Left cardiac atrium (tissue), 4 donors: ENCODE results near the gene PPP1R13L. TPM values are rescaled to one million over a fixed set of nuclear protein-coding genes. Genes with fewer than 3 reads are reported as not detected.
A peak's percentile ranks its signal among the peaks of the same experiment; 100 is the strongest.

Experiments used
- ATAC-seq, 2 donors: fragments of 200-7000 bp; cut with Tn5 transposase; one replicate each; pipeline ENCODE4 v1.9.1; 2020; ENCODE audit warnings: mild to moderate bottlenecking in 2 of 2, moderate library complexity in 2 of 2
- DNase-seq: peaks from one replicate; pipeline ENCODE4 v3.0.0-alpha.2; 2020
- intact Hi-C, 2 donors: fragments of 100-400 bp; cut with DNase I; formaldehyde crosslinking; loops; one replicate each; pipeline versions ENCODE4 v1.14.1 to v1.15.1; 2022 to 2023
- total RNA-seq, 2 donors: library from RNA; stranded (reverse); fragmentation: NEBNext Ultra II Directional; extraction: Animal tissue kit (Norgen Biotek cat#: 25700); gene quantifications; one replicate each; pipeline ENCODE4 v1.2.1, GENCODE V29; 2021
- donor health status: DM: no; HTN: yes; CAD: no.
- donor health status: DM: no; HTN: yes; CAD: no; lungs with severe emphysema.
- donor health status: DM: yes; HTN: yes; CAD: no.
- donor health status: Dilated cardiomyopathy.

PPP1R13L gene
- total RNA-seq, 2 donors from 2014 or later = 123 to 143 TPM

DNA sequence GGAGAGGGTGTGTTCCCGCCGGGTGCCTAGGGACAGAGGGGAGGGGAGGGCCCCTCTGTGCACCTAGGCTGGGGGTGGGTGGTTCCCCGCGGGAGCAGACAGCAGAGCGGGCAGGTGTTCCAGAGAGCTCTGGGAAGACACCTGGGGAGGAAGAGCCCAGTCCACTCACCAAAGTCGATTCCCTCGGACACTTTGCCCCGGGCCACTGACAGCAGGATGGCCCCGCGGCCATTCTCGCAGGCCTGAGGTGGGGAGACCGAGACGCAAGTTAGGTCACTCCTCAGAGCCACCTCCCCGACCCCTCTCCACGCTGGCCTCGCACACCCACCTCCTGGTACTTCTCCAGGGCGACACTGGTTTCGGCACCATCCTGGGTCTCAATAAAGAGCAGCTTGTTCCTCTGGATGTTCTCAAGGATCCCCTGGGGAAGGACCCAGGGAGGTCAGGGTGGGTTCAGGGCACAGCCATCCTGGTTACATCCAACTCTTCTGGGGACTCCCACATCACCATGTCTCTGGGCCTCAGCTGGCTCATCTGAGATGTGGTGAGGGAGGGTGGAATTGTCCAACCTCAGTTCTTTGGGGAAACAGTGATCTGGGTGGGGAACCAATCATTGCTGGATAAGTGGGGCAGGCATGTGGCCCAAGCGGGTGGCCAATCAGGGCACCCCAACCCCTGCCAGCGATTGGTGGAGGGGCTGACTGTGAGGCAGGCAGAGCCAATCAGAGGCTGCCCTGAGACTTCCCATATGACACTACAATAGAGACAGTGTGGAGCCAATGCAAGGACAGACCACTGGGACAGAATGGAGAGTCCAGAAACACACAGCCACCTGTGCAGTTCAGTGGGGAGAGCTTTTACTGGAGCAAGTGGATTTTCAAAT lies 51.7 kb downstream of the PPP1R13L start:
- ATAC-seq (no peak), DNase-seq (no peak)
- intact Hi-C loops = no loop called here

DNA sequence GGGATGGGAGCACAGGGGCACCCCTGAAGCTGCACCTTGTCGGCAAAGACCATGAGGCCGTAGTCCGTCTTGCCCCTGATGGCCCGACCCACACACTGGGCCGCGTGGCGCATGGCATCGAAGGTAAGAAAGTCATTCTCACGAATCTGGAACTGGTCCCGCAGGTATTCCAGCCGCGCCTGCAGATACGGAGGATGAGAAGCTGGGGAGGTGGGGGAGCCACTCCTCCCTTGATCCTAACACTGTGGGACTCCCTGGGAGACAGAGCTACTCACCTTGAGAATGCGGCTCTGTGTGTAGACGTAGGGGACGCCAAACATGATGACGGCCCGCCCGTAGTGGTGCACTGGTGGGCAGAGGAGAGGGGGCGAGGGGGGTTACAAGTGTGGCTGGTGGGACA lies 52.4 kb downstream of the PPP1R13L start:
- intact Hi-C loops = no loop called here
- ATAC-seq = no peak

DNA sequence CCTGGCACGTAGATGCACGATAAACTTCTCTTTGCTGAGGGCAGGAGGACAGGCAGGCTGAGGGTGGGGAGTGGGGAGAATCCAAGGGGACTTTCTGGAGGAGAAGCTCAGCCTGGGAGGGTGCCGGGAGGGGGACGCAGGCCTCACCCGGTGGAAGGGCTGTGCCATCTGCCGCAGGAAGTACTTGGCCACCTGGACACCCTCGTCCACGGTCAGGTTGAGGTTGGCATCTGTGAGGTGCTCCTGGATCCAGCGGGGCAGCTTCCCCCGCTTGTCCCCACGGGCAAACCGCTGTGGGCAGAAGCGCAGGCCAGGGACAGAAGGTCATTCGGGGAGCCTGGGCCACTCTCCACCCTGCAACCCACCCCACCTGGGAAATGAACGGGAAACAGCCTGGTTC lies 52.8 kb downstream of the PPP1R13L start:
- intact Hi-C loops = no loop called here
- DNase-seq (no peak), ATAC-seq (no peak)

More for the DNA sequence above, 52.4 kb downstream of the PPP1R13L start:
- DNase-seq = no peak

DNA sequence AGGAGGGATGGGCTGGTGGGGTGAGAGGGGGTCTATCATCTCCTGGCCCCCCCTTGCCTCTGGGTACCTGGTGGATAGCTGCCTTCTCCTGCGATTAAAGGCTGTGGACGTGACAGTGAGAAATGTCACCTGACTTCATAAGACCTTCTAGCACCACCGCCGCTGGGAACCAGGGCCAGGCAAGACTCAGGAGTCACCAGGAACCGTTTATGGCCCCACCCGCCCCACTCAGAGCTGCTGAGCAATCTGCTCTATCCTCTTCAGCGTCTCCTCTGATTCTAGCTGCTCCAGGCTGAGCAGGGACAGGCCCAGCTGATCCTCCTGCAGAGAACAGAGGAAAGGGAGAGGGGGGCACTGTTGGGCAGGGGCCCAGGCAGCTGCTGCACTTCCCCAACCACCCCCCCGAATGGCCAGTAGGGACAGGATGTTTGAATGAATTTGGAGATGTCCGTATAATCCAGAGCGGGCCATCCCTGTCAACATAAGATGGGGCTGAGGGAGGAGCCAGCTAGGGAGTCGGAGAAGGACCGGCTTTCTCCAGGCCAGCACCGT lies 53.4 kb downstream of the PPP1R13L start:
- intact Hi-C loops = no loop called here
- no peak for ATAC-seq
- DNase-seq = no peak

DNA sequence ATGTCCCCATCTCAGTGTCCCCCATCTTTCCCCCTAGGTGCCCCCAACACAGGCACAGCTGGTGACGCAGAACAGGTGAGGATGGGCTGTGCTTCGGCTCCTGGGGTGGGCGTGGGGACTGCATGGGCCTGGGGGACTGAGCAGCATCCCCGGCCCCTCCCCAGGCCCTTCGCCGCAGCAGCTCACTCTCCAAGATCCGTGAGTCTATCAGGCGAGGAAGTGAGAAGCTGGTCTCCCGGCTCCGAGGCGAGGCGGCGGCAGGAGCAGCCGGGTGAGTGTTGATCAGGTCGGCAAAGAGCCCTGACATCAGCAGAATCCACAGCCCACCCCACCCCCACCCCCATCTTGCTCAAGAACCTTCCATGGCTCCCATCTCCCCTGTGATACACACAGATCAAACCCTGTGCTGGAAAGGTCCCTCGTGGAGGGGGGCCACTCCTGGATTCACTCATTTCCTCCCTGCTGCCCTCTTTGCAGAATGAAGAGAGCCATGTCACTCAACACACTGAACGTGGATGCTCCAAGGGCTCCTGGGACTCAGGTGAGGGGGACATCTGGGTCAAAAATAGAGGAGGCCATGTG lies 54.3 kb downstream of the PPP1R13L start:
- ATAC-seq = no peak
- DNase-seq = no peak
- intact Hi-C loops = no loop called here

DNA sequence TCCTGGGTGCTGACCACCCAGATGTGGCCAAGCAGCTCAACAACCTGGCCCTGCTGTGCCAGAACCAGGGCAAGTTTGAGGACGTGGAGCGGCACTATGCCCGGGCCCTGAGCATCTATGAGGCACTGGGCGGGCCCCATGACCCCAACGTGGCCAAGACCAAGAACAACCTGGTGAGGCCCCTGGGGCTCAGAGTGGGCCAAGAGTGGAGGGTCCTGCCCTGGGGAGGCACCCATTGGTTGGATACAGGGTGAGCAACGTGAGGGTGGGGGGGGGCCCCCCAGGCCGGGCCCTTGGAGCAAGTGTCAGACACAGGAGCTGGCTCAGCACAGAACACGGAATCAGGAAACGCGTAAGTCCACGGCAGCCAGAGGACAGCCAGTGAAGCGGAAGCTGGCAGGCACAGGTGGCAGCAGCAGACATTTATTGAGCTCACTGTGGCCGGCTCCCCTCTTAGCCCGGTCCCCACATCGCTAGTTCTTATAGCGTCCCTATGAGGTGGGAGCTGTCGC lies 55.4 kb downstream of the PPP1R13L start:
- intact Hi-C loops = no loop called here

DNA sequence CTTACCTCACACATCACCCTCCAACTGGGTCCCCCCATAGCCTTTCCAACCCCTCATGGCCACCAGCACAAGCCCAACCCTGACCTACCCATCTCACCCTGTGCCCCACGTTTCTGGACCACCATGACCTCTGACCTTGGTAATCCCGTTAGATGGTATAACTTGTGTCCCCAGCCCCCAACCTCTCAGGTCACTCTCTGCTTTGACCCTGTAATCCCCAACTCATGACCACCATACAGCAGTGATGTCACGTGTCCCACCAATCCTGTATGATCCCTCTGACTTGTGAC lies 55.8 kb downstream of the PPP1R13L start:
- no peak for DNase-seq
- ATAC-seq = no peak
- intact Hi-C loops = no loop called here

More for the DNA sequence above, 55.4 kb downstream of the PPP1R13L start:
- no peak for ATAC-seq
- no peak for DNase-seq

DNA sequence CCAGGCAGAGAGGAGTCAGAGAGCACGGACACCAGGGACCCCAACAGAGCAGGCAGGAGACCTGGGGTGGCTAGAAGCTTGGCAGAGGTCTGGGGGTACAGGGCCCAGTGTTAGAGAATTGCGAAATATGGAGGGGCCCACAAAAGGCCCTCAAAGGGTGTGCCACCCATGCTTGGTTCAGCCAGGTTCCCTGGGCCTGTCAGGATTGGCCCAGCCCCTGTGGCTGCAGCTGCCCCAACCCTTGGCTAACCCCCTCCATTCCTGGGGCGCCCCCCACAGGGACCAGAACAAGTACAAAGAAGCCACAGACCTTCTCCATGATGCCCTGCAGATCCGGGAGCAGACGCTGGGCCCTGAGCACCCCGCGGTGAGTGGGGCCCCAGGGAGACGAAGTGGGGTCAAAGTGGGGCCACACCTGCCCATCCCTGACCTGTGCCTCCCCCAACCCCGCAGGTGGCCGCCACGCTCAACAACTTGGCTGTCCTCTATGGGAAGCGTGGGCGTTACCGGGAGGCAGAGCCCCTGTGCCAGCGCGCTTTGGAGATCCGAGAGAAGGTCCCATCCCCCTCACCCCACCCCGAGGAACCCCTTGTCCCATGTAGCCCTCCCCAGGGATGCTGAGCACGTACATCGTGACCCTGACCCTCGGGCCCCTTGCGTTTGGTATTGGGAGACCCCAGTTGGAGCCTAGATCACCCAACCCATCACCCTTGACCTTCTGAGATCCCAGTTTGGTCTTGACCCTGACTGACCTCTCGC lies 56.3 kb downstream of the PPP1R13L start:
- no peak for DNase-seq
- no peak for ATAC-seq
- intact Hi-C loops = no loop called here

DNA sequence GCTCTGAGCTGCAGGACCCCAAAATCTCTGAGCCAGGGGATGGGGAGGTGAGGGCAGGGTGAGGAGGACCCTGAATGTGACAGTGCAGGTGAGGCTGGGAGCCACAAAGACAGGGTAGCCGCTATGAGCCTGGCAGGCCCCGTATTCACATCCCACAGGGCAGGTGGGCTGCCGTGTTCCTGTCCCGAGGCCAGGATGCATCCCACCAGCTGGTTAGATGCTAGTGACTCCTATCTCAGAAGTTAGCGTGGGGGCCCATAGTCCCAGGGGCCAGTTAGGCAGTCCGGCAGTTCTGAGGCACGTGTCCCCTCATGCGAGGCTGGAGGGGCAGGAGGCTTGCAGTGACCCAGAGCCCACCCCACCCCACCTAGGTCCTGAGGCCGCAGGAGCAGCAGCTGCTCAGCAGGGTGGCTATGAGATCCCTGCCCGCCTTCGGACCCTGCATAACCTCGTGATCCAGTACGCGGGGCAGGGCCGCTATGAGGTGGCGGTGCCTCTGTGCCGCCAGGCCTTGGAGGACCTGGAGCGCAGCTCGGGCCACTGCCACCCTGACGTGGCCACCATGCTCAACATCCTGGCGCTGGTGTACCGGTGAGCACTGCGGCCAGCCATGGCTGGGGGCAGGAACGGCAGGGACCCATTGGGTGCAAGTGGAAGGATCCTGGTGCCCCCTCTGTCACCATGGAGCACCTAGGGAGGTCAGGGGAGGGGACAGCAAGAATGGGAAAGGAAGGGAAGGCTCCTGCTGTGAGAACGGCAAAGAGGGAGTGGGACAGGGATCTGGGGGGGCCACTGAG lies 57.1 kb downstream of the PPP1R13L start:
- DNase-seq (no peak), ATAC-seq (no peak)
- intact Hi-C loops = no loop called here

DNA sequence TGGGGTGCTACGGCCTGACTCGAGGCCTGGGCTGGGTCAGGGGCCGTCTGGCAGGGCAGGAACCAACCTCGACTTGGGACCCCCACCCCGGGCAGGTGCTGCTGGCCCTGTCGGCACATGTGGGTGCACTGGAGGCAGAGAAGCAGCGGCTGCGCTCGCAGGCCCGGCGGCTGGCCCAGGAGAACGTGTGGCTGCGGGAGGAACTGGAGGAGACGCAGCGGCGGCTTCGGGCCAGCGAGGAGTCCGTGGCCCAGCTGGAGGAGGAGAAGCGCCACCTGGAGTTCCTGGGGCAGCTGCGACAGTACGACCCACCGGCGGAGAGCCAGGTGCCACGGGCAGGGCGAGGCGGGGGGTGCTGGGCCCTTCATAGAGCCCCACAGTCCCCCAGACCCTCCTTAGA lies 58.4 kb downstream of the PPP1R13L start:
- intact Hi-C loops = no loop called here
- DNase-seq = no peak
- ATAC-seq = no peak

DNA sequence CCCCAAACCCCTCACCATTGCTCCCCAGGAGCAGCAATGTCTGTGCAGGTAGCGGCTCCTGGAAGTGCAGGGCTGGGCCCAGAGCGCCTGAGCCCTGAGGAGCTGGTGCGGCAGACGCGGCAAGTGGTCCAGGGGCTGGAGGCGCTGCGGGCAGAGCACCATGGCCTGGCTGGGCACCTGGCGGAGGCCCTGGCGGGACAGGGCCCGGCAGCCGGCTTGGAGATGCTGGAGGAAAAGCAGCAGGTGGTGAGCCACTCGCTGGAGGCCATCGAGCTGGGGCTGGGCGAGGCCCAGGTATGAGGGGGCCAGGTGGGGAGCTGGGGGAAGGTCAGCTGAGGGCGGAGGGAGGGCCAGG lies 59.4 kb downstream of the PPP1R13L start:
- DNase-seq = no peak
- ATAC-seq = no peak
- intact Hi-C loops = no loop called here

DNA sequence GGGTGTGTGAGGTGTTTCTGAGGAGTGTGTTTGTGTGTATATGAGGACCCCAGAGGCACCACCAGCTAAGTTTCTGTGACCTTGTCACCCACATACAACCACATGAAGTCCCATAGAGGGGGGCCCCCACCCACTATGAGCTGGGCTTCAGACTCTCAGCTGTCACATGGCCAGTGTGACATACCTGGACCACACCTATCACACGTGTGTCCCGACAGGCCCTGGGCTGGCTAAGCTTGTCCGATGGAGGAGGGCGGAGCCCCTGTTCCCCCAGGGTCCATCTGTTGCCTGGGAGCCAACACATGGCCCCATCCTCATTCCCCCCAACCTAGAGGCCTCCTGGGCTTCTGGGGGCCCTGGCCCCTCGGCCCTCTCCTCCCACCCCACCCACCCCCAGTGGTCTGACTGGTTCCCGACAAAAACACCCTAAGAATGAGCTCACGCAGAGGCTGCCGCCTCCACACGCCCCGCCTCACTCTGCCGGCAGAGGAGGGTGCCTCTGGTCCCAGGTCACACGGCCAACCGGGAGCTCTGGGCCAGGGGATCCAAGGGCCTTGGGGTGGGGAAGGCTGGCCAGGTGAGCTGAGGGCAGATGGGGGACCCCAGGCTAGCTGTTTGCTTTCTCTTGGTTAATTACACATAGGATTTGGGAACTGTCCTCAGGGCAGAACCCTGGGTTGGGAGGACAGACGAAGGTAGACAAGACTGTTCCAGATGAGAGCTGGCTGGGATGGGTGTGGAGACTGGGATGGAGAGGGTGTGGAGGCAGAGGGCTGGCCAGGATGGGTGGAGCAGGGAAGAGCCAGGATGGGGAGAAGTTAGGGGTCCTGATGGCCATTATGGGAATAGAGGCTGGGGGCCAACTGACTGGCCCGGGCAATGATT lies 60.0 kb downstream of the PPP1R13L start:
- DNase-seq (no peak), ATAC-seq (no peak)
- intact Hi-C loops = no loop called here

DNA sequence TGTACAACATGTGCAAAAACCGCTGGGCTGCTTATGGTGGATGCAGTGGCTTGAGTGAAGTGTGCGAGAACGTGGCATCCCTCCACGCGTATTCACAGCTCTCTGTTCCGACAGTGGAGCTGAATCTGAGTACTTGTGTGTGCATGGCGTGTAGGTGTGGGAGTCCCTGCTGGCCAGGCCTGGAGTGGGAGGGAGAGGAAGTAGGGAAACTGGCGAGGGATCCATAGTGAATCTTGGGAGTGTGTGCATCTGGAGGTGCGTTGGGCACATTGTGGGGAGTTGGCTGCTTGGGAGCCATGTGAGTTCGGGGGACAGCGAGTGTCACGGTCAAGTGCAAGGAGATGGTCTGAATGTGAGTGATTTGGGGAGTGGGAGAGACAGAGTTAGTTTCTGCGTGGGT lies 62.0 kb downstream of the PPP1R13L start:
- ATAC-seq (no peak), DNase-seq (no peak)
- intact Hi-C loops = no loop called here

DNA sequence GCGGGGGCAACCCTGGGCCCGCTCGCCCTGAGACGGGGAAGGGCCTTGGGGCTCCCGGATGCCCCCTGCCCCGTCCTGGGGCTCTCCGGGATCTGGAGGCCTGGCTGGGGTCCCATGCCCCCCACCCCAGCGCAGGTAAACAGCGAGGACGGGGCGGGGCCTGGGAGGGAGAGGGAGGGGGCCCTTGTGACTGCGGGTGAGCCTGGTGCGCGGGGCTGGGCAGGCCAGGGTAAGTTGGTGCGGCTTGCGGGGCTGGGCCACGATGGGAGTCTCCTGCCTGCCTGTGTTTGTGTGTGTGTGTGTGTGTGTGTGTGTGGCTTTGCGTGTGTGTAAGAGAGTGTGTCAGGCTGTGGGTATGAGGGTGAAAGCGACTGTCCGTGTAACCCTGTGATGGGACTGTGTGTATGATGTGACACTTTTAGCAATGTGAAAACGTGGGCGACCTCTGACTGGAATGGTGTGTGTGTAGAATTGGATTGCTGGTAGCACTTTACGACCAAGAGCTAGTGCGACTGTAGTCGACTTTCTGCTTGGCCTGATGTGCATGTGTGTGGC lies 63.9 kb downstream of the PPP1R13L start:
- ATAC-seq (no peak), DNase-seq (no peak)
- intact Hi-C loops = no loop called here

DNA sequence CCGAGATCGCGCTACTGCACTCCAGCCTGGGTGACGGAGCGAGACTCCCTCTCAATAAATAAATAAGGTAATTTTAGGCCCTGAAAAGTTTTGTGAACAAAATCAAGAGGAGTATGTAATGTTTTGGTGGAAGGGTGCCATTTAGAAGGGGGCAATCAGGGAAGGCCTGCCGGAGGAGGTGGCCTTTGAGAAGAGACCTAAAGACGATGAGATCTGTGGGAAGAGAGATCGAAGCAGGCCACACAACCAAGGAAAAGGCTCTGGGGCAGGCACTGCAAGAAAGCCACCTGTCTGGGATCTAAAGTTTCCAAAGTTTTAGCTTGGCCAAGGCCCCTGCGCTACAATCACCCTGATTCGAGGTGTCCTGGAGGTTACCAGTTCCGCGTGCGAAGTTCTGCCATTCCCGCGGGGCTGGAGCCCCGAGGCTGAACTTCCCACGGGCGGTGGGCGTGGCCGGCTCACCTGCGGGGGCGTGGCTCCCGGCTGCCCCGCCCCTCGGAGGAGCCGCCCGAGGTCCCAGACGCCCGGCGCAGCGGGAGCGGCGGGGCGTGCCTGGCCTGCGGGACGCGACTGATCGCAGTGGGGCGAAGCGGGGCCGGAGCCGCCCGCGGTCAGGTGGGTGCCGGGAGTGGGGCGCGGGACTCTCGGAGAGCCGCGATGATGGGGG lies 64.5 kb downstream of the PPP1R13L start, which contains the start of gene KLC3:
Gene KLC3, plus strand, starts transcription at position 519 of the 667 bp plus-strand sequence. CDS start 4,792 bp downstream, outside the sequence.
- no peak for DNase-seq
- peak; percentile 20 to 37 for ATAC-seq
- intact Hi-C loops = no loop called here

DNA sequence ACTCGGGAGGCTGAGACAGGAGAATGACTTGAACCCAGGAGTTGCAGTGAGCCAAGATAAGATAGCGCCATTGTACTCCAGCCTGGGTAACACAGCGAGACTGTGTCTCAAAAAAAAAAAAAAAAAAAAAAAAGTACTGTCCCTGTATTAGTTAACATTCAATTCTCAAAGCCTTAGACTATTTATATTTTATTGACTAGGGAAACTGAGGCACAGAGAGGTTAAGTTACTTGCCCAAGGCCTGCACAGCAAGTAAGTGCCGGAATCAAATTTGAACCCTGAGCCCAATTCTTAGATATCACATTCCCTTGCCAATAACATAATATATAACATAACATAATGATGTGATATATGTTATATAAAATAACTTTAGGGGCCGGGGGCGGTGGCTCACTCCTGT lies 65.2 kb downstream of the PPP1R13L start:
- DNase-seq (no peak), ATAC-seq (no peak)
- intact Hi-C loops = loop anchor here in 1 of 2 donors (5.0 to 10.0 kb wide), 2 partner anchors 47 to 95 kb away; partner anchors contain the start of gene EXOC3L2

DNA sequence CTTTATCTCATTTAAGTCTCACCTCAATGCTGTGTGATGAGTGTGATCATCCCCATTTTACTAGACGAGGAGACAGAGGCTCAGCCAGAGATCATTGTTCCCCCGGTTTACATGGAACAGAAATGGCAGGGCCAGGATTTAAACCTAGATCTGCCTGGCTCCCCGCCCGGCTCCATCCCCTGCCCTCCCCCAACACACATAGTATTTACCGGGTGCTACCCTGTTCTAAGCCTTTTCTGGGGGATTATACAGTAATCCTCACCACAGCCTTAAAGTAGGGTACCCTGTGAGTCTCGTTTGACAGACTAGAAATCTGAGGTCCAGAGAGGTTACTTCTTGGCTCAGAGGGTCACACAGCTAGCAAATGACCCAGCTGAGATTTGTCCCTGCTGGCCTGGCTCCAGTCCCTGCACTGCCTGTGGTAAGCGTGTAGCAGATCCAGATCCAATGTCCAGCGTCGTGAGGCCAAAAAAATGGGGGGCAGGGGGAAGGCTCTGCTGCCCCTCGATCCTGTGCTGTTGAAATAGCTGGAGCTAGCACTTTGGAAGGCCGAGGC lies 68.1 kb downstream of the PPP1R13L start:
- ATAC-seq = no peak
- intact Hi-C loops = loop anchor here in 1 of 2 donors (5.0 to 10.0 kb wide), 2 partner anchors 44 to 92 kb away; partner anchors contain the start of gene EXOC3L2
- DNase-seq = no peak
